ENCODE results near the gene RTEL1. TPM values are rescaled to one million over a fixed set of nuclear protein-coding genes. Genes with fewer than 3 reads are reported as not detected.

RTEL1 gene
- total RNA-seq, 1 donor from 2014 or later, result 46.7 TPM

- Mint-ChIP-seq H3K36me3 (ENCODE audit: low read depth) (peaks cover 7% of the 10 kb centered on the region), H3K4me1 (no peaks in the 10 kb centered on the region), H3K27me3 (ENCODE audit: low read depth) (peaks cover 4% of the 10 kb centered on the region), H3K9me3 (no peaks in the 10 kb centered on the region), H3K4me3 (peak overlapping the region; percentile 71), H3K27ac (ENCODE audit: unreplicated experiment) (no peak overlapping the region)
- TF ChIP-seq CTCF (conservative IDR thresholded peaks at IDR 0.05), result no peak
- no peak for DNase-seq (ENCODE audit: low read depth, low spot score)
Measured at GRCh38 chr20:63744574-63745423, 86.7 kb downstream of the RTEL1 start.

- H3K4me1 Mint-ChIP-seq, result no peaks in the 10 kb centered on the region
- DNase-seq (ENCODE audit: low read depth, low spot score), result no peak
- H3K27me3 Mint-ChIP-seq (ENCODE audit: low read depth), result peaks cover 4% of the 10 kb centered on the region
- H3K36me3 Mint-ChIP-seq (ENCODE audit: low read depth), result peaks cover 7% of the 10 kb centered on the region
- H3K4me3 Mint-ChIP-seq, result peak overlapping the region; percentile 71
- TF ChIP-seq CTCF (conservative IDR thresholded peaks at IDR 0.05), result no peak
- H3K9me3 Mint-ChIP-seq, result no peaks in the 10 kb centered on the region
- no peak overlapping the region for H3K27ac Mint-ChIP-seq (ENCODE audit: unreplicated experiment)
Measured at GRCh38 chr20:63745424-63745805, 87.3 kb downstream of the RTEL1 start.

Other genes with a start within 250 kb of the RTEL1 start
- 143 and 157 TPM in 2 replicates for gene KCNQ2, start 185.7 kb upstream of the RTEL1 start, total RNA-seq
- 4.5 and 4.6 TPM in 2 replicates for gene EEF1A2, start 159.2 kb upstream of the RTEL1 start, total RNA-seq
- 193 and 201 TPM in 2 replicates for gene PPDPF, start 137.5 kb upstream of the RTEL1 start, total RNA-seq
- not detected in 2 replicates for gene PTK6, start 120.9 kb upstream of the RTEL1 start, total RNA-seq
- gene SRMS, start 110.6 kb upstream of the RTEL1 start, total RNA-seq, result not detected in 2 replicates
- gene FNDC11, start 104.2 kb upstream of the RTEL1 start, total RNA-seq, result 1.5 and 1.9 TPM in 2 replicates
- 22.3 and 26.5 TPM in 2 replicates for gene HELZ2, start 84.1 kb upstream of the RTEL1 start, total RNA-seq
- gene GMEB2, start 31.2 kb upstream of the RTEL1 start, total RNA-seq, result 14.6 and 15.2 TPM in 2 replicates
- gene STMN3, start 4.9 kb upstream of the RTEL1 start, total RNA-seq, result 96.4 and 101 TPM in 2 replicates
- not detected in 2 replicates for gene TNFRSF6B, start 38.3 kb downstream of the RTEL1 start, total RNA-seq
- gene ARFRP1, start 49.7 kb downstream of the RTEL1 start, total RNA-seq, result 41.0 and 42.1 TPM in 2 replicates
- gene ZGPAT, start 49.7 kb downstream of the RTEL1 start, total RNA-seq, result 31.3 and 32.1 TPM in 2 replicates
- 16.5 and 17.6 TPM in 2 replicates for gene LIME1, start 78.4 kb downstream of the RTEL1 start, total RNA-seq
- gene SLC2A4RG, start 81.5 kb downstream of the RTEL1 start, total RNA-seq, result 73.3 and 79.1 TPM in 2 replicates
- 23.7 and 23.8 TPM in 2 replicates for gene ZBTB46, start 173.0 kb downstream of the RTEL1 start, total RNA-seq
- gene ABHD16B, start 203.2 kb downstream of the RTEL1 start, total RNA-seq, result not detected in 2 replicates
- 57.4 and 58.2 TPM in 2 replicates for gene TPD52L2, start 207.0 kb downstream of the RTEL1 start, total RNA-seq
- 46.9 and 47.3 TPM in 2 replicates for gene DNAJC5, start 236.8 kb downstream of the RTEL1 start, total RNA-seq